Endothelial cell of umbilical vein (primary cell): ENCODE data around the gene SLC38A2. TPM values are rescaled to one million over a fixed set of nuclear protein-coding genes. Genes with fewer than 3 reads are reported as not detected.
"Not testable (repeated sequence)": the region's sequence is repeated elsewhere in the genome, so short reads cannot be mapped to it uniquely, and the experiment has no call there.

Experiments used
- BruUV-seq: library from RNA; stranded (reverse); fragments of 400-500 nt; replicated peaks from 2 replicates; lab custom pipeline; 2021; lab: Mats Ljungman, UMichigan
- CTCF ChIA-PET: fragments of 300-600, 350-600 bp; sonication (Branson Sonifier 250); formaldehyde crosslinking; loops from one replicate; lab custom pipeline; 2021; ENCODE audit warnings: antibody characterized with exemption, inconsistent platforms; lab: Charles Lee
- POLR2A ChIA-PET: fragments of 300-600, 350-600 bp; sonication (Branson Sonifier 250); formaldehyde crosslinking; loops from one replicate; lab custom pipeline; 2021; ENCODE audit warnings: antibody characterized with exemption, inconsistent platforms; lab: Charles Lee
- DNase-seq: peaks from one replicate; pipeline ENCODE4 v3.0.0-alpha.2; 2011; ENCODE audit warnings: low read depth, low spot score
- FAIRE-seq: peaks from 2 replicates; lab custom pipeline; 2011; peaks lifted over from hg19 to GRCh38; lab: Jason Lieb, UNC
- H2AFZ ChIP-seq: 2 replicates; pipeline ENCODE4 v1.6.0; 2012; ENCODE audit warnings: low read depth, low read length, control low read depth, inconsistent platforms
- H3K27ac ChIP-seq: 2 replicates; pipeline ENCODE4 v1.5.1; 2011; ENCODE audit warnings: low read depth, mild to moderate bottlenecking, control low read depth, low read length, moderate library complexity; ENCODE audit not compliant: insufficient read depth
- H3K27me3 ChIP-seq, 2 experiments: 2 replicates each; pipeline versions ENCODE4 v1.6.0 to v1.6.1; 2011; ENCODE audit warnings: low read length in 2 of 2, mixed read lengths in 1 of 2; ENCODE audit not compliant: control insufficient read depth in 2 of 2, insufficient read depth in 2 of 2
- H3K36me3 ChIP-seq, 2 experiments: 2 replicates in 1 of 2; 3 replicates in 1 of 2; pipeline ENCODE4 v1.5.1; 2011; ENCODE audit warnings: low read length in 2 of 2, mild to moderate bottlenecking in 1 of 2, moderate library complexity in 1 of 2; ENCODE audit not compliant: control insufficient read depth in 2 of 2, insufficient read depth in 2 of 2; ENCODE audit errors: extremely low read depth in 1 of 2
- H3K4me1 ChIP-seq: 3 replicates; pipeline ENCODE4 v1.5.1; 2011; ENCODE audit warnings: mild to moderate bottlenecking, low read length; ENCODE audit not compliant: control insufficient read depth, insufficient read depth; ENCODE audit errors: extremely low read depth
- H3K4me2 ChIP-seq: 2 replicates; pipeline ENCODE4 v1.6.1; 2011; ENCODE audit warnings: low read length, control low read depth, mixed read lengths; ENCODE audit not compliant: insufficient read depth
- H3K4me3 ChIP-seq, 3 experiments: fragments of 200-600 bp in 1 of 3; sonication (generic), shearing (Covaris generic) in 1 of 3; replicated peaks in 1 of 3; 2 replicates each; pipeline ENCODE4 v1.5.1; 2011 to 2016; ENCODE audit warnings: control low read depth in 3 of 3, low read length in 3 of 3, mild to moderate bottlenecking in 2 of 3, inconsistent platforms in 1 of 3, low read depth in 1 of 3, moderate library complexity in 1 of 3; ENCODE audit not compliant: insufficient read depth in 1 of 3
- H3K79me2 ChIP-seq: 2 replicates; pipeline ENCODE4 v1.6.0; 2012; ENCODE audit warnings: low read length, inconsistent platforms; ENCODE audit not compliant: control insufficient read depth, insufficient read depth
- H3K9ac ChIP-seq: replicated peaks from 2 replicates; pipeline ENCODE3; 2011; ENCODE audit warnings: low read length, control low read depth; ENCODE audit not compliant: insufficient read depth; ENCODE audit errors: extremely low read depth
- H3K9me1 ChIP-seq: replicated peaks from 3 replicates; pipeline ENCODE4 v1.6.0; 2011; ENCODE audit warnings: mild to moderate bottlenecking, low read length; ENCODE audit not compliant: control insufficient read depth, insufficient read depth; ENCODE audit errors: extremely low read depth
- H3K9me3 ChIP-seq: replicated peaks from 2 replicates; pipeline ENCODE4 v1.5.1; 2012; ENCODE audit warnings: low read length, inconsistent platforms; ENCODE audit not compliant: control insufficient read depth, insufficient read depth
- H4K20me1 ChIP-seq: replicated peaks from 2 replicates; pipeline ENCODE3; 2011; ENCODE audit warnings: mild to moderate bottlenecking, low read length; ENCODE audit not compliant: control insufficient read depth, insufficient read depth; ENCODE audit errors: extremely low read depth
- EZH2 ChIP-seq: IDR thresholded peaks from 2 replicates; pipeline ENCODE4 v1.6.1; 2012; ENCODE audit warnings: borderline replicate concordance, low read depth, mild to moderate bottlenecking, moderate library complexity, low read length, inconsistent platforms; ENCODE audit not compliant: severe bottlenecking
- FOS ChIP-seq: IDR thresholded peaks from 2 replicates; pipeline ENCODE4 v1.6.1; 2011; ENCODE audit warnings: mild to moderate bottlenecking, low read length, moderate library complexity, borderline replicate concordance; ENCODE audit not compliant: insufficient read depth
- GATA2 ChIP-seq: IDR thresholded peaks from 2 replicates; pipeline ENCODE4 v1.7.0; 2011; ENCODE audit warnings: low read depth, mild to moderate bottlenecking, moderate library complexity, mixed read lengths, low read length; ENCODE audit not compliant: insufficient read length, insufficient read depth
- JUN ChIP-seq: IDR thresholded peaks from 2 replicates; pipeline ENCODE4 v1.6.1; 2011; ENCODE audit warnings: borderline replicate concordance, low read depth; ENCODE audit not compliant: insufficient read length, insufficient read depth
- MYC ChIP-seq: IDR thresholded peaks from one replicate; pipeline ENCODE4 v1.6.1; 2011; ENCODE audit warnings: mild to moderate bottlenecking, low read depth, low read length
- POLR2A ChIP-seq: IDR thresholded peaks from 2 replicates; pipeline ENCODE4 v1.6.1; 2012; ENCODE audit warnings: low read depth, mild to moderate bottlenecking, control low read depth, low read length
- POLR2AphosphoS5 ChIP-seq: IDR thresholded peaks from 2 replicates; pipeline ENCODE4 v1.6.1; 2012; ENCODE audit warnings: low read depth, mild to moderate bottlenecking, control low read depth, low read length, moderate library complexity; ENCODE audit not compliant: insufficient read depth
- dilution Hi-C: fragments of 300-500 bp; cut with MboI; formaldehyde crosslinking; loops from one replicate; pipeline ENCODE4 v1.15.0; 2019; ENCODE audit warnings: low sequenced_read_pairs; ENCODE audit not compliant: extremely low pct_ligation_motif_present
- intact Hi-C: fragments of 100-400 bp; cut with micrococcal nuclease; formaldehyde crosslinking; loops from one replicate; pipeline ENCODE4 v1.10.0; 2022
- polyA plus RNA-seq, 4 experiments: library from polyadenylated mRNA; depleted of rRNA in 3 of 4; stranded (reverse) in 3 of 4; unstranded in 1 of 4; fragments of >200 nt; gene quantifications; 2 replicates each; pipeline versions ENCODE4 v1.2.1 to v1.2.3, GENCODE V29; 2011 to 2012; ENCODE audit warnings: missing spikeins in 1 of 4
- total RNA-seq: library from RNA; stranded (reverse); gene quantifications from 2 replicates; pipeline ENCODE4 v1.2.3, GENCODE V29; 2021
- TF ChIP-seq, protein P1 (sequence below), 2 donors: IDR thresholded peaks; 1 replicate in 1 of 2; 2 replicates in 1 of 2; pipeline ENCODE4 v1.5.1; 2011; ENCODE audit warnings: low read length in 2 of 2, mild to moderate bottlenecking in 2 of 2, moderate library complexity in 2 of 2, control low read depth in 1 of 2, inconsistent platforms in 1 of 2, low read depth in 1 of 2; ENCODE audit not compliant: insufficient read depth in 1 of 2; ENCODE audit errors: extremely low read depth in 1 of 2
- TF ChIP-seq, protein P2 (sequence below): IDR thresholded peaks from 2 replicates; pipeline ENCODE4 v1.6.1; 2011; ENCODE audit not compliant: insufficient read depth, insufficient read length

The SLC38A2 gene
- total and polyA plus RNA-seq, 2 donors (not counting 3 experiments of a cell fraction or from before 2014, with no cell fraction given) = 267 to 427 TPM

DNA sequence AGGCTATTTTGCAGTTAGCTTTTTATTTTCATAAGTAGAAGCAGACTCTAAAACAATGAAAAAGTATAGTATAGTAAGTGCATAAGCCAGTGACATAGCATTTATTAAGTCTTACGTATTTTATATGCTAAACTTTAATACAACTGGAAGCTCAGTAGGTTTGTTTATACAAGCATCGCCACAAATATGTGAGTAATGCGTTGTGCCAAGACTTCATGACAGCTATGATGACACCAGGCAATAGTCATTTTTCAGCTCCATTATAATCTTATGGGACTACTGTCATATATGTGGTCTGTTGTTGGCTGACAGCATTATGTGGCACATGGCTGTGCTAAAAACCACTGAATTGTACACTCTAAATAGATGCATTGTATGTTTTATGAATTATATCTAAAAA lies 40.3 kb downstream of the SLC38A2 start:
- ChIA-PET POLR2A (no interaction called here), CTCF (interaction anchor here (0.9 to 1.4 kb wide), 2 partner anchors 12 to 207 kb away, joined by 3 to 6 read pairs; no protein-coding TSS in a partner anchor)
- no peak overlapping the region for H3K4me3 ChIP-seq
- TF ChIP-seq POLR2A = no peak
- no peak for TF ChIP-seq JUN
- TF ChIP-seq, protein P1, sequence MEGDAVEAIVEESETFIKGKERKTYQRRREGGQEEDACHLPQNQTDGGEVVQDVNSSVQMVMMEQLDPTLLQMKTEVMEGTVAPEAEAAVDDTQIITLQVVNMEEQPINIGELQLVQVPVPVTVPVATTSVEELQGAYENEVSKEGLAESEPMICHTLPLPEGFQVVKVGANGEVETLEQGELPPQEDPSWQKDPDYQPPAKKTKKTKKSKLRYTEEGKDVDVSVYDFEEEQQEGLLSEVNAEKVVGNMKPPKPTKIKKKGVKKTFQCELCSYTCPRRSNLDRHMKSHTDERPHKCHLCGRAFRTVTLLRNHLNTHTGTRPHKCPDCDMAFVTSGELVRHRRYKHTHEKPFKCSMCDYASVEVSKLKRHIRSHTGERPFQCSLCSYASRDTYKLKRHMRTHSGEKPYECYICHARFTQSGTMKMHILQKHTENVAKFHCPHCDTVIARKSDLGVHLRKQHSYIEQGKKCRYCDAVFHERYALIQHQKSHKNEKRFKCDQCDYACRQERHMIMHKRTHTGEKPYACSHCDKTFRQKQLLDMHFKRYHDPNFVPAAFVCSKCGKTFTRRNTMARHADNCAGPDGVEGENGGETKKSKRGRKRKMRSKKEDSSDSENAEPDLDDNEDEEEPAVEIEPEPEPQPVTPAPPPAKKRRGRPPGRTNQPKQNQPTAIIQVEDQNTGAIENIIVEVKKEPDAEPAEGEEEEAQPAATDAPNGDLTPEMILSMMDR (IDR thresholded peaks at IDR 0.05; ENCODE audit: extremely low read depth in 1 of 2, insufficient read depth in 1 of 2, low read depth in 1 of 2, low read length in 2 of 2) = no peak
- TF ChIP-seq FOS = no peak
- no peak for TF ChIP-seq GATA2
- TF ChIP-seq POLR2AphosphoS5 = no peak
- no peak for TF ChIP-seq EZH2
- TF ChIP-seq, protein P2, sequence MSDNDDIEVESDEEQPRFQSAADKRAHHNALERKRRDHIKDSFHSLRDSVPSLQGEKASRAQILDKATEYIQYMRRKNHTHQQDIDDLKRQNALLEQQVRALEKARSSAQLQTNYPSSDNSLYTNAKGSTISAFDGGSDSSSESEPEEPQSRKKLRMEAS = no peak
- TF ChIP-seq MYC = no peak
- H3K4me1 ChIP-seq = no peaks in the 10 kb centered on the region
- no peaks in the 10 kb centered on the region for H3K79me2 ChIP-seq
- H4K20me1 ChIP-seq = no peaks in the 10 kb centered on the region
- DNase-seq = no peak
- no peak overlapping the region for H3K27ac ChIP-seq
- H2AFZ ChIP-seq = no peak overlapping the region
- H3K4me2 ChIP-seq = no peak overlapping the region
- BruUV-seq = no TSS peak
- FAIRE-seq = no peak
- H3K27me3 ChIP-seq = peaks cover 0 to 7% of the 10 kb centered on the region in 2 experiments
- no peak overlapping the region for H3K9ac ChIP-seq
- dilution Hi-C loops (no loop called here), intact Hi-C loops (no loop called here)
- H3K9me3 ChIP-seq = no peaks in the 10 kb centered on the region
- no peaks in the 10 kb centered on the region for H3K36me3 ChIP-seq
- no peaks in the 10 kb centered on the region for H3K9me1 ChIP-seq

DNA sequence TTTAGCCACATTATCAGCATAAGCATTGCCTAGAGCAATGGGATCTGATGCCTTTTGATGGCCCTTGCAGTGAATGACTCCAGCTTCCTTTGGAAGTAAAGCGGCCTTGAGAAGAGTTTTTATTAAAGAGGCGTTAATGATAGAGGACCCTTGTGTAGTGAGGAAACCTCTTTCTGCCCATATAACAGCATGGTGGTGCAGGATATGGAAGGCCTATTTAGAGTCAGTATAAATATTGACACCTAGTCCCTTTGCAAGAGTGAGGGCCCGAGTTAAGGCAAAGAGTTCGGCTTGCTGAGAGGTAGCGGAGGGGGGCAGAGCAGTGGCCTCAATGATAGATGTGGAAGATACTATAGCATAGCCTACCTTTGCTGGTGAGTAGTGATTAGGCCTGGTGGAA lies 47.5 kb downstream of the SLC38A2 start:
- H3K4me1 ChIP-seq, H3K4me2 ChIP-seq, BruUV-seq, H3K79me2 ChIP-seq, H3K27me3 ChIP-seq, H3K27ac ChIP-seq, H3K9me3 ChIP-seq, H3K9me1 ChIP-seq, H3K36me3 ChIP-seq, POLR2A ChIA-PET, H3K9ac ChIP-seq, H3K4me3 ChIP-seq, CTCF ChIA-PET, FAIRE-seq, DNase-seq, H2AFZ ChIP-seq, H4K20me1 ChIP-seq, intact Hi-C loops, dilution Hi-C loops: not testable (repeated sequence)
